Bronchial epithelial cell (primary cell): ENCODE results near the gene FXYD7. TPM values are rescaled to one million over a fixed set of nuclear protein-coding genes. Genes with fewer than 3 reads are reported as not detected.

Experiments
- DNase-seq: peaks from one replicate; pipeline ENCODE4 v3.0.0-alpha.2; 2010; ENCODE audit warnings: low read depth
- FAIRE-seq: peaks from 2 replicates; lab custom pipeline; 2011; peaks lifted over from hg19 to GRCh38; lab: Jason Lieb, UNC
- H3K27me3 ChIP-seq: 2 replicates; pipeline ENCODE4 v1.5.1; 2011; ENCODE audit warnings: low read length; ENCODE audit not compliant: control insufficient read depth, insufficient read depth
- H3K36me3 ChIP-seq: 2 replicates; pipeline ENCODE4 v1.5.1; 2011; ENCODE audit warnings: low read length; ENCODE audit not compliant: control insufficient read depth, insufficient read depth
- H3K4me3 ChIP-seq: 2 replicates; pipeline ENCODE4 v1.5.1; 2011; ENCODE audit warnings: mild to moderate bottlenecking, low read depth, low read length, control low read depth
- total RNA-seq: library from RNA; depleted of rRNA; stranded (reverse); fragments of >200 nt; gene quantifications from 2 replicates; pipeline ENCODE4 v1.2.1, GENCODE V29; 2014
- TF ChIP-seq, protein P1 (sequence below): IDR thresholded peaks from 2 replicates; pipeline ENCODE4 v1.5.1; 2011; ENCODE audit warnings: mild to moderate bottlenecking, moderate library complexity, low read length, control low read depth, inconsistent platforms; ENCODE audit not compliant: insufficient read depth, severe bottlenecking

The FXYD7 gene, protein sequence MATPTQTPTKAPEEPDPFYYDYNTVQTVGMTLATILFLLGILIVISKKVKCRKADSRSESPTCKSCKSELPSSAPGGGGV
- not detected in 2 replicates for total RNA-seq

DNA sequence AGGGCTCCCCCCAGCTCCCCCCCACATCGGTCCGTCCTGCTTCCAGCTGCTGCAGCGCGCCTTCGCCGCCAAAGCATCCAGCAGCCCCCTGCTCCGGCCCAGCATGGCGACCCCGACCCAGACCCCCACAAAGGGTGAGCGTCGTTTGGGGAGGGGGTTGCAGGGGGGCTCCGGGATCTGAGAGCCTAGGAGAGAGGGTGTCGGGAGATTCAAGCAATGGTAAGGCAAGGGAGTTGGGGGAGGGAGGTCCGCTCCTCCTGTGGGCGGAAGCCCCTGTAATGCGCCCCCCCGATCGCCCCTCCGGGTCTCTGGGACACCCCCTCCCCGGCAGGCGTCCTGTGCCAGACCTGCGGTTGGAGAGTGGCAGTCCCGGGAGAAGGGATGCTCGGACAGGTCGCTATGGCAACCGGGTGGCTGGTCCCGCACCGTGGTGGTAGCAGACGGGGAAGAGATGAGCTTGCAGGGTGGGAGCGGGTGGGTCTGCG is at the start of gene FXYD7:
TSS of gene FXYD7 (plus strand) at position 25 of the 485 bp plus-strand sequence. CDS start at position 104, 79 bp downstream.
- DNase-seq (no peak), FAIRE-seq (no peak)
- H3K36me3 ChIP-seq, result no peaks in the 10 kb centered on the region
- TF ChIP-seq, protein P1, sequence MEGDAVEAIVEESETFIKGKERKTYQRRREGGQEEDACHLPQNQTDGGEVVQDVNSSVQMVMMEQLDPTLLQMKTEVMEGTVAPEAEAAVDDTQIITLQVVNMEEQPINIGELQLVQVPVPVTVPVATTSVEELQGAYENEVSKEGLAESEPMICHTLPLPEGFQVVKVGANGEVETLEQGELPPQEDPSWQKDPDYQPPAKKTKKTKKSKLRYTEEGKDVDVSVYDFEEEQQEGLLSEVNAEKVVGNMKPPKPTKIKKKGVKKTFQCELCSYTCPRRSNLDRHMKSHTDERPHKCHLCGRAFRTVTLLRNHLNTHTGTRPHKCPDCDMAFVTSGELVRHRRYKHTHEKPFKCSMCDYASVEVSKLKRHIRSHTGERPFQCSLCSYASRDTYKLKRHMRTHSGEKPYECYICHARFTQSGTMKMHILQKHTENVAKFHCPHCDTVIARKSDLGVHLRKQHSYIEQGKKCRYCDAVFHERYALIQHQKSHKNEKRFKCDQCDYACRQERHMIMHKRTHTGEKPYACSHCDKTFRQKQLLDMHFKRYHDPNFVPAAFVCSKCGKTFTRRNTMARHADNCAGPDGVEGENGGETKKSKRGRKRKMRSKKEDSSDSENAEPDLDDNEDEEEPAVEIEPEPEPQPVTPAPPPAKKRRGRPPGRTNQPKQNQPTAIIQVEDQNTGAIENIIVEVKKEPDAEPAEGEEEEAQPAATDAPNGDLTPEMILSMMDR, result no peak
- no peak within 1 kb of the TSS for H3K4me3 ChIP-seq
- peaks cover 17% of the 10 kb centered on the region for H3K27me3 ChIP-seq

DNA sequence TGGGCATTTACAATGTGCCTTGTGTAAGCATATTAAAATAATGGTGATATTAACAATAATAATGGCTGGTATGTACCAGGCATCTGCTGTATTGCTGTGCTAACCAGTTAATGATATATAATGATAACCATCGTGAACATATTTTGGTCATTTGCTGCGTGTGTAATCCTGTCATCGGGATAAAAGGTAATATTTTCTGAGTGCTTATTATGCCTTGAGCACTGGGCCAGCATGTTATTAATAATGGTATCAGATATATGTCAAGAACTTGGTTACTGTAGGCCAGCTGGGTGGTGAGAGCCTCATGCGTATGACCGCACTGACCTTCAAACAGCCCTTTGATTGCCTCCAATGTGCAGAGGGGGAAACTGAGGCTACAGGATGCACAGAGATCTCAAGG is 49.6 kb upstream of the FXYD7 start:
- TF ChIP-seq, protein P1, result no peak
- DNase-seq (no peak), FAIRE-seq (no peak)
- Histone ChIP-seq H3K4me3 (no peak overlapping the region), H3K27me3 (no peaks in the 10 kb centered on the region), H3K36me3 (no peaks in the 10 kb centered on the region)

DNA sequence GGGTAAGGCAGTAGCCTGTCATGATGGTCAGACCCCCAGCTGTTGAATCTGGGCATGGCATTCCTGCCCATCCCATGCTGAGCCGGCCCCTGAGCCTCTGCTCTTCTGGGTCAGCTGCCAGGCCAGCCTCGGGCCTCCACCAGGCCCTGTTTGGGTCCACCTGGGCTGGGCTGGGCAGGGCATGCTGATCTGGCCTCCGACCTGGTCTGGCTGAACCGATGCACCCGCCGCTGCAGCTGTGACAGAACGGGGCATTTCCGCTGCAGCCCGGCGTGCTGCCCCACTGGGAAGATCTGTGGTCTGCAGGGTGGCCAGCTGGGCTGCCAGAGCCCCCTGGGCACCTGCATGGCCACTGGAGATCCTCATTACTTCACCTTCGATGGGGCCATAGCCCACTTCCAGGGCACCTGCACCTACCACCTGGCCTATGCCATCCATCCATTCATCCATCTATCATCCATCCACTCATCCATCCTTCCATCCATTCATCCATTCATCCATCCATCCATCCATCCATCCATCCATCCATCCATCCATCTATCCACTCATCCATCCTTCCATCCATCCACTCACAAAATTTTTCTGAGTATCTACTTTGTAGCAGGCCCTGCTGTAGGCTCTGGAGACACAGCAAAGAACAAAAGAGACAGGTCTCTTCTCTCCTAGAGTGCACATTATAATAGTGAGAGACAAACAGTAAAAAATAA is 49.0 kb upstream of the FXYD7 start:
- FAIRE-seq (no peak), DNase-seq (no peak)
- Histone ChIP-seq H3K36me3 (no peaks in the 10 kb centered on the region), H3K4me3 (no peak overlapping the region), H3K27me3 (no peaks in the 10 kb centered on the region)
- TF ChIP-seq, protein P1, result no peak

DNA sequence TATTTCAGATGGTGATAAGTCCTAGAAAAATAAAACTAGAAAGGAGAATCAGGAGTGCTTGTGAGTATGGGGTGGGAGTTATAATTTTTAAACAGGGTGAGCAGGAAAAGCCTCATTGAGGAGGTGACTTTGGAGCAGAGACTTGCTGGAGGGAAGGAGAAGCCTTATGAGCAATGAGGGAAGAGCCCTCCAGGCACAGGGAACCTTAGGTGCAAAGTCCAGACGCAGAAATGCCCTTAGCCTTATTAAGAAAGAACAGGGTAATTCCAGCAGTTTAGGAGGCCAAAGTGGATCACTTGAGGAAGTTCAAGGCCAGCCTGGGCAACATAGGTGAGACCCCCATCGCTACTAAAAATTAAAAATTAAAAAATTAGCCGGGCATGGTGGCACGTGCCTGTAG is 48.4 kb upstream of the FXYD7 start:
- Histone ChIP-seq H3K4me3 (no peak overlapping the region), H3K27me3 (no peaks in the 10 kb centered on the region), H3K36me3 (no peaks in the 10 kb centered on the region)
- FAIRE-seq, result no peak
- DNase-seq, result no peak
- TF ChIP-seq, protein P1, result no peak

DNA sequence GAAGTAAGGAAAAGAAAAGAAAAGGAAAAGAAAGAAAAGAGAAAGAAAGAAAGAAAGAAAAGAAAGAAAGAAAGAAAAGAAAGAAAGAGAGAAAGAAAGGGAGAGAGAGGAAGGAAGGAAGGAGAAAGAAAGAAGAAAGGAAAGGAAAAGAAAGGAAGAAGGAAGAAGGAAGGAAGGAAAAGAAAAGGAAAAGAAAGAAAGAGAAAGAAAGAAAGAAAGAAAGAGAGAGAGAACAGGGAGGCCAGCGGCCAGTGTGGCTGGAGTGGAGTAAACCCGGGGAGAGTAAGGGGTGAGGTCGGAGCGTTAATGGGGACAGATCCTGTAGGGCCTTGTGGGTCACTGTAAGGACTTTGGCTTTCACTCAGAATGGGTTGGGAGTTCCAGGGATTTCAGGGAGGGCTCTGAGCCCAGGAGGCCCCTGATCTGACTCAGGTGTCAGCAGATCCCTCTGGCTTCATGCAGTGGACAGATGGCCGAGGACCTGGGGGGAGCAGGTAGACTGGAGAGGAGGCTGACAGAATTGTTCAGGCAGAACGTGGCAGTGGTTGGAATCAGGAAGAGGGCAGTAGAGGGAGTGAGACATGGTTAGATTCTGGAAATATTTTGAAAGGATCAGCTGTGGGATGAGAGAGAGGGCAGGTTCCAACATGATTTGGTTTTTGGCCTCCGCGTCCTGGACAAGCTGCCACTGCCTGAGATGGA is 47.2 kb upstream of the FXYD7 start:
- Histone ChIP-seq H3K36me3 (no peaks in the 10 kb centered on the region), H3K4me3 (no peak overlapping the region), H3K27me3 (no peaks in the 10 kb centered on the region)
- peak; percentile 87 for DNase-seq
- TF ChIP-seq, protein P1, result peak; percentile 31
- FAIRE-seq, result no peak
